Ascending aorta (tissue), 2 donors: ENCODE measurements around the gene IL26. TPM values are rescaled to one million over a fixed set of nuclear protein-coding genes. Genes with fewer than 3 reads are reported as not detected.

Experiments
- DNase-seq, 2 donors: peaks; one replicate each; pipeline ENCODE4 v3.0.0-alpha.2; 2019; ENCODE audit warnings: low spot score in 2 of 2
- H3K27ac ChIP-seq, 2 donors: fragments of 200-600 bp; sonication (generic); one replicate each; pipeline ENCODE4 v1.5.1; 2016 to 2017; ENCODE audit warnings: mild to moderate bottlenecking in 1 of 2
- H3K27me3 ChIP-seq: fragments of 200-600 bp; sonication (generic); one replicate; pipeline ENCODE4 v1.5.1; 2017
- H3K36me3 ChIP-seq, 2 donors: fragments of 200-600 bp; sonication (generic); one replicate each; pipeline ENCODE4 v1.5.1; 2016
- H3K4me1 ChIP-seq, 2 donors: fragments of 200-600 bp; sonication (generic); one replicate each; pipeline ENCODE4 v1.5.1; 2016 to 2017; ENCODE audit warnings: mild to moderate bottlenecking in 1 of 2
- H3K4me3 ChIP-seq, 2 donors: fragments of 200-600 bp; sonication (generic); one replicate each; pipeline ENCODE4 v1.5.1; 2016 to 2017; ENCODE audit warnings: mild to moderate bottlenecking in 1 of 2
- H3K9me3 ChIP-seq, 2 donors: fragments of 200-600 bp; sonication (generic); one replicate each; pipeline ENCODE4 v1.5.1; 2016
- CTCF ChIP-seq, 3 experiments: fragments of 200-600 bp in 2 of 3; fragments of 450-650 bp in 1 of 3; sonication (generic) in 2 of 3; IDR thresholded peaks; one replicate each; pipeline ENCODE4 v1.5.1; 2016 to 2019; ENCODE audit warnings: antibody characterized with exemption in 3 of 3, mild to moderate bottlenecking in 1 of 3, moderate library complexity in 1 of 3
- intact Hi-C: fragments of 100-400 bp; cut with DNase I; formaldehyde crosslinking; loops from one replicate; pipeline ENCODE4 v1.15.1; 2023
- total RNA-seq: library from RNA; depleted of rRNA; stranded (reverse); fragments of >200 nt; gene quantifications from one replicate; pipeline ENCODE4 v1.1.0, GENCODE V29; 2016

IL26 gene
- total RNA-seq, 1 donor from 2014 or later = not detected

- H3K9me3 ChIP-seq = no peaks in the 10 kb centered on the region
- H3K36me3 ChIP-seq = no peaks in the 10 kb centered on the region
- DNase-seq = no peak
- no peaks in the 10 kb centered on the region for H3K4me1 ChIP-seq
- no peak overlapping the region for H3K4me3 ChIP-seq
- H3K27ac ChIP-seq = no peak overlapping the region
- TF ChIP-seq CTCF (IDR thresholded peaks at IDR 0.05) = no peak
- no peaks in the 10 kb centered on the region for H3K27me3 ChIP-seq
- intact Hi-C loops = no loop called here
Measured at GRCh38 chr12:68261896-68262295, 36.3 kb upstream of the IL26 start.

GRCh38 chr12:68260153-68260552 lies 34.5 kb upstream of the IL26 start:
- Histone ChIP-seq H3K4me3 (no peak overlapping the region), H3K36me3 (no peaks in the 10 kb centered on the region), H3K27ac (no peak overlapping the region), H3K27me3 (no peaks in the 10 kb centered on the region), H3K9me3 (no peaks in the 10 kb centered on the region), H3K4me1 (no peaks in the 10 kb centered on the region)
- no peak for TF ChIP-seq CTCF (IDR thresholded peaks at IDR 0.05)
- intact Hi-C loops = no loop called here
- no peak for DNase-seq

GRCh38 chr12:68259318-68259940 lies 33.8 kb upstream of the IL26 start:
- intact Hi-C loops = no loop called here
- H3K4me3 ChIP-seq = no peak overlapping the region
- H3K27me3 ChIP-seq = no peaks in the 10 kb centered on the region
- no peaks in the 10 kb centered on the region for H3K36me3 ChIP-seq
- no peak overlapping the region for H3K27ac ChIP-seq
- no peak for TF ChIP-seq CTCF (IDR thresholded peaks at IDR 0.05)
- DNase-seq = no peak
- no peaks in the 10 kb centered on the region for H3K4me1 ChIP-seq
- H3K9me3 ChIP-seq = no peaks in the 10 kb centered on the region

- H3K27ac ChIP-seq = no peak within 1 kb of the TSS
- no peak for TF ChIP-seq CTCF (IDR thresholded peaks at IDR 0.05)
- H3K4me1 ChIP-seq = no peaks in the 10 kb centered on the region
- no peak within 1 kb of the TSS for H3K4me3 ChIP-seq
- no peaks in the 10 kb centered on the region for H3K36me3 ChIP-seq
- H3K27me3 ChIP-seq = no peaks in the 10 kb centered on the region
- no peaks in the 10 kb centered on the region for H3K9me3 ChIP-seq
- DNase-seq = no peak
- intact Hi-C loops = no loop called here
Measured at GRCh38 chr12:68253504-68253903, 27.9 kb upstream of the IL26 start, which contains the start of gene IL22. TSS of gene IL22 (minus strand) at chr12:68253604. CDS start at chr12:68253448, 156 bp downstream.

GRCh38 chr12:68252077-68252476 lies 26.5 kb upstream of the IL26 start:
- intact Hi-C loops = no loop called here
- Histone ChIP-seq H3K27me3 (no peaks in the 10 kb centered on the region), H3K4me3 (no peak overlapping the region), H3K9me3 (no peaks in the 10 kb centered on the region), H3K4me1 (no peaks in the 10 kb centered on the region), H3K27ac (no peak overlapping the region), H3K36me3 (no peaks in the 10 kb centered on the region)
- no peak for DNase-seq
- TF ChIP-seq CTCF (IDR thresholded peaks at IDR 0.05) = no peak

GRCh38 chr12:68250454-68250853 lies 24.8 kb upstream of the IL26 start:
- Histone ChIP-seq H3K4me1 (no peaks in the 10 kb centered on the region), H3K27ac (no peak overlapping the region), H3K27me3 (no peaks in the 10 kb centered on the region), H3K4me3 (no peak overlapping the region), H3K9me3 (no peaks in the 10 kb centered on the region), H3K36me3 (no peaks in the 10 kb centered on the region)
- no peak for DNase-seq
- no peak for TF ChIP-seq CTCF (IDR thresholded peaks at IDR 0.05)
- intact Hi-C loops = no loop called here
